ENCODE results near the gene ANKRD44.

Gene ANKRD44

DNA sequence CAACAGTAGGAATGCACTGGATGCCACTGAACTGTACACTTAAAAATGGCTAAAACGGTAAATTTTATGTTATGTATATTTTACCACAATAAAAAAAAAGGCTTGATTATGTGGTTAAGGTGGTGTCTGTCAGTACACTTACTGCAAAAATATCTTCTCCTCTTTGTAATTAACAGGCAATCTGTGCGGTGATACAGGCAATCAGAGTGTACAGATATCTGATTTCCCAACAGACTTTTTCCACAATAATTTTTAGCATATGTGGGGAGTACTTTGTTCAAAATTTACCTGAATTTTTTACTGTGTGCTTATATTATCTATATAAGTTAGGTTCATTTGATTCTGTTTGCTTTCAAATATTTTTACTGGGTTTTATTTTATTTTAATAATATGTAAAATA is 209.1 kb downstream of the ANKRD44 start:
- no peak for DNase-seq

DNA sequence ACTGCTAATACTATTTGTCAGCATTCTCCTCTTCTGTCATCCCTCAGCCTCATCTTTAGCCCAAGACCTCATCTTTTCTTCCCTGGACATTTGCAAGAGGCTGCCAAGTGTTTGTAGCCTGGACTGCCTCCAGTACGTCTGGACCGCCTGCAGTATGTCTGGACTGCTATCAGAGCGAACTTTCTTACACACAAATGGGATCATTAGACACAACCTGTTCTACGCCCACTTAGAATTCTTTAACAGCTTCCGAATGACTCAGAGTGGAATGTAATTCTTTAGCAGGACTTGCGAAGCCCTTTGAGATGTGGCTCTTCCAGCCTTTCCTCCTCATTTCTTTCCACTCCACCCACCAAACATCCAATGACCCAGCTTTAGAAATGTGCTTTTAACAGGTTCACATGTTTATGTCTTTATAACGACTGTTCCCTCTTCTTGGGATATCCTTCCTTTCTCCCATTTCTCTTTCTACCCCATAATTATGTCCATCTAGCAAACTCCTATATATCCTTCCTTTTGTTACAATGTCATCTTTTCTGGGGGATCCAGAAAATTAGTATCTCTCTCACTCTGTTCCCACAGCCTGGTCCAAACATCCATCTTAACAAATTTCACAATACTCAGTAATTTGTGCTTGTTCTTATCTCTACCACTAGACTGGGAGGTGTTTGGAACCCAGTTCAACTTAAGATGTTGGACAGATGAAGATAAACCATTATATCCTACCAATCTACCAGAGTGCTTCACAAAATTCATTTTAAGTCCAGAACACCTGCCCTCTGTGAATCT is 212.8 kb downstream of the ANKRD44 start:
- DNase-seq: no peak

DNA sequence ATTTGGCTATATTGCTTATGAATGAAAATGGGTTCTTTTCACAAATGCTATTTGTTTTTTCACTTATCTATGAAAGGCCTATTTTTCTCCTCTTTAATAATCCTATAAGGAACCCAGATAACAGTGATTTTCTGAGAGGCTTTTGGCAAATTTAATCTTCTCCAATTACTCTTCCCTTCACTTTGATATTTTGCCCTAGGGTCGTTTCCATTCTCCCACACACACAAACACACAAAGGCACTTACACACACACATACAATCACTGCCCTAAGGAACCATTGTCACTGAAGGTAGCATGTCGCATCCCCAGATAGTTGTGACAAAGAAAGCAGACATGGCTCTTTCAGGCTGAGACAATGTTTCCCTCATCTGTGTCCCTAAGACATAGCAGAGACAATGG is 213.9 kb downstream of the ANKRD44 start:
- DNase-seq: no peak

DNA sequence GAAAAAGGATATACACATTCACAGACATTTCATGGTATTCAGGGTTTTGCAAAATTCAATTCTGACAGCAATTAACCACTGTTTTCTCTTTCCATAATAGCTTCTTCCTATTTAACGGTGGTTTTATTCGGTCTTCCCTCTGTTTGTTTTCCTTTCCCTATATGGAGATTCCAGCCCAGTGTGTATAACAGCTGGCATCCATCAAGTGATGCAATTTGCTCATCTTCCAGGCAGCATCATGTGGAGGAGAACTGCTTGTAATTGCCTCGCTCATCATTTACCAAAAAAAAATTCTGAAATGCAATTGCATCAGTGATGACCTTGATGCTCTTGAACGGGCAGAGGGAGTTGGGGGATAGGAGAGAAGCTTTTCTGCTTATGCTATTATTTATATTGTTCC is 218.1 kb downstream of the ANKRD44 start:
- no peak for DNase-seq

DNA sequence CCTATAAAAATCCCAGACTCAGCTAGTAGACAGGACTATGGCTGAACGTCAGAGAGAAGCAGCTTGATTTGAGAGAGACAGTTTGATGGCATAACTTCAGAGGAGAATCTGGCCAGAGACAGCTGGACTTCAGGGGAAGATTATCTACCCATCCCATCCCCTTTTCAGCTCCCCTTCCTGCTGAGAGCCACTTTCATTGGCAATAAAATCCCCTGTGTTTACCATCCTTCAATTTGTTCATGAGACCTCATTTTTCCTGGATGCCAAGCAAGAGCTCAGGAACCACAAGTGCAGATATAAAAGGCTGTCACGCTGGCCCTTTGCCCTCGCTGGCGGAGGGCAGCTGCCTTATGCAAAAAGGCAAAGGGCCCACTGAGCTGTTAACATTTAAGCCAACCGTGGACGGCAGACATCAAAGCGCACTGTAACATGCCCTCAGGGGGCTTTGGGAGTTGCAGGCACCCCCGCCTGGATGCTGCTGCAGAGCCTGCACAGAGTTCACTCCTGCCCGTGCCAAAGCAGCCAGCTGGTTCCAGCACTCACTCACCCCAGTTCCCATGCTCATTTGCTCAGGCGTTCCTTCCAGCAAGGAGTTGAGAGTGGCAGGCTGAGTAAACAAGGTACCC is 219.7 kb downstream of the ANKRD44 start:
- no peak for DNase-seq

GRCh38 chr2:197089655-197090054 is 220.9 kb downstream of the ANKRD44 start:
- DNase-seq: no peak

DNA sequence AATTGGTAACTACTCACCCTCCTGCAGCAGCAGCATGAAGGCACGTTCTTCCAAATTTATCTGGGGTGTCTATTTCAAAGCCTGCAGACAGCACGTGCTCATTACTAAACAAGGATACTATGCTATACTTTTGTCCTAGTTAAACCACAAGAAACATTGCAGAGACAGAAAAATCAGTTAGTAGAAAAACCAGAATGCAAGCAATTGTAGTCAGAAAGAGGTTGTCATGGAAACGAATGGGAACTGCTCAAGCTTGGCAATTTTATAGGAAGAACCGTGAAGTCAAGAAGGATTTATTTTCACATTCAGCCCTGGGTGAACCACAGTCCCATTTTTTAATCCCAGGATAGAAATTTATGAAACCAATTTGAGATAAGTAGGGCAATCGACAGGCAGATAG is 221.9 kb downstream of the ANKRD44 start:
- DNase-seq: peak; percentile 26

DNA sequence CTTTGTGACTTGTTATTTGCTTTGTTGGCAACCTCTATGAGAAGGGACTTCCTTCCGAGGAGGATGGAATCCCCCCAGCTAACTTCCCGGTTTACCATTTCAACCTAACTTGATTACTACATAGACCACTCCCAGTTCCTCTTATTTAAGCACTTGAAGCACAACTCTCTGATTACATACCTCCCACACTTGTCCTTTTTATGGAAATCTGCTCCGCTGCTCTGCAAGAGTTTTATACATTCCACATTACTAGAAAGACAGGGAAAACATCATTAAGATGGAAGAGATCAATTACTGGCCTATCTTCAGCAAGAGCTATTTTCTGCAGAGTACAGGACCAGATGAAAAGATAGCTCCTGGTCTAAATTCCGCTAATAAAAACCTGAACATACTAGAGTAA is 224.1 kb downstream of the ANKRD44 start:
- peak; percentile 63 for DNase-seq

GRCh38 chr2:197085665-197086064 is 224.9 kb downstream of the ANKRD44 start:
- DNase-seq: no peak

DNA sequence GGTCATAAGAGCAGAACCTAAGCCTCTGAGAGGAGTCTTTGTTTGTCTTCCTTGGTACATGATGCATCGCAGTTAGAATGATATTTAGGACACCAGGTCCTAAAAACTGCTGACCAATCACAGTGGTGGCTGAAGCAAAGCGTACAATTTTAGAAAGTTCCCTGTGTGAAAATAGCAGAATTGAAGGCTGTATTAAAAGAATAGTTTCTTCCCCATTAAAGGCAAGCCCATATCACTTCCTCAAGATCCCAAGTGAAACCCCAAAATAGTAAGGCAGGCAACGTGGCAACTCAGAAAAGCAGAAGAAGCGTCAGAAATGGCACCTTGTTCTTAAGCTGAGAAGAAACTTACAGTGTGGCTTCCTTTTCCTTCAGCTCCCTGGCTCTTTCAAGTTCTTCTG is 229.3 kb downstream of the ANKRD44 start:
- peak; percentile 74 for DNase-seq

- no peak for DNase-seq
Observed at GRCh38 chr2:197080578-197081216, 229.9 kb downstream of the ANKRD44 start.

DNA sequence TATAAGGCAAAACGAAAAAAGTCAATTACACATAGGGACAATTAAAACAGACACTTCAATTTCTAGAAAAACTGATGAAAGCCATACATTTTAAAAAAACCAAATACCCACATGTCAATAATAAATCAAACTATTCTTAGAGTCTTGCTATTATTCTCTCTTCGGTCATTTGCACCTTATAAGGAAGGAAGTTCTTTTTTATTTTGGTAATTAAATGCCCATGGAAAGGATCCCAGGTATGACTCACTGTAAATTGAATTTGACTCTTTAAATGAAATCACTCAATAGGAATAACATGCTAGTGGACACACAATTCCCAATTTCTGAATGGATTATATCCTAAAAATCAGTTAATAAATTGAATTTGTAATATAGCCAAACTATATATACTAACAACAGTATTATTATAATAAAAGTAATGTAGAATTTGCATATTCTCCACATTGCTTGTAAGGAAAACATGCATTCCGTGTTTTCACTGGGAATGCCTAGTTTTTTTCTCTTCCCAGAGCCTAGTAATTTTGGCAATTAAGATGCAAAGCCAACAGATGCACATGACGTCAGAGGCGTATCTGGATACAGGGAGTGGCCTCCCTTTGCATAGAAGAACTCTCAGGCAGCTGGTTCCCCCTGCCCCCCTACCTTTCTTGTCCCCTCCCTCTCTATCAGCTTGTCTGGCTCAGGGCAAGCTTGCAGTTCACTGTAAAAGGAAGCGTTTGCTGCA is 230.6 kb downstream of the ANKRD44 start:
- no peak for DNase-seq

DNA sequence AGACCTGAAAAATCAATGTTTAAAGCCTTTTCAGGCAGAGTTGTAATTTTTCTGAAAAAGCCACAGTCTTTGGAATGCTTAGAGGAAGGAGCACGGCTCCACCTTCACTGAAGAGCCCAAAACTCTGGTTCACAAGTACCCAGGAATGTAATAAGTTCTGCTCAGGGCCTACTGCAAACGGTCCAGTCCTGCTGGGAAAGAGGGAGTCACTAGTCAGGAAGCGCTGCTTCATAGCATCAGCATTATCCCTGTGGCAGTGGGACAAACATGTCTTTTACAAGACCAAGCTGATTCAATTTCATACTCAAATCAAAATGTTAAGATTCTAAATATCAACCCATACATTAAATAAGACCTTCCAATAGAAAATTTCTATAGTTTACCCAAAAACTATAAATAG is 231.2 kb downstream of the ANKRD44 start:
- no peak for DNase-seq

DNA sequence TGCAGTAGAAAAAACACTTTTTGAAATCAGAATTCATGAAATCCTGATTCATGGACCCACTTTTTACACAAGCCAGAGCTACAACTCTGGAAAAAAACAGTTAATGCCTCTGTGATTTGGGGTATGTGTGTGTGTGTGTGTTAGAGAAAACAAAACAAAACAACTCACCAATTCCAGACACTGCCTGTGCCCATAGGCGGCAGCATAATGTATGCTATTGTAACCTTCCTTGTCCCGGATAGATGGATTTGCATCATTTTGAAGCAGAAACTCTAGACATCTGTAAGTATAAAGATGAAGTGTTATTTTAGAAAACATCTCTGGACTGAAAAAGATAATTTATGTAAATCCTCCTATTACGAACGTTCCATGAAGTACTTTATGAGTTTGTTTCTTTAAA is 232.0 kb downstream of the ANKRD44 start:
- DNase-seq: no peak

DNA sequence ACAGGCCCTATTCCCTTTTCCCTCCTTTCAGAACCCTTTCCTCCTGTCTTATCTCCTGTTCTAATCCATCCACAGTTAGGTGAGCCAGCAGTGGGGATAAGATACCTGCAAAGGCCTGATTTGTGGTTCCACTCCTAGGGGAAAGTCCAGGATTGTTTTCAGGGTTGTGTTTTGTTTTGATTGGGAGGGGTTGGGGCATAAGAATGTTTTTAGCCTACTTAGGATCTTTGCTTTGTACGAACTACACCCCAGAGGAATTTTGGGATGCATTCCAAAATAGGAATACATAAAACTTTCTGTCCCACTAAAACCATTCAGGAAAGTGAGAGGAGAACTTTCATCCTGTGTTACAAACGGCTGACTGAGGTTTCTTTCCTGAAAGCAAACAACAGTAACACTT is 233.2 kb downstream of the ANKRD44 start:
- DNase-seq: no peak

GRCh38 chr2:197076652-197077051 is 233.9 kb downstream of the ANKRD44 start:
- DNase-seq: no peak

DNA sequence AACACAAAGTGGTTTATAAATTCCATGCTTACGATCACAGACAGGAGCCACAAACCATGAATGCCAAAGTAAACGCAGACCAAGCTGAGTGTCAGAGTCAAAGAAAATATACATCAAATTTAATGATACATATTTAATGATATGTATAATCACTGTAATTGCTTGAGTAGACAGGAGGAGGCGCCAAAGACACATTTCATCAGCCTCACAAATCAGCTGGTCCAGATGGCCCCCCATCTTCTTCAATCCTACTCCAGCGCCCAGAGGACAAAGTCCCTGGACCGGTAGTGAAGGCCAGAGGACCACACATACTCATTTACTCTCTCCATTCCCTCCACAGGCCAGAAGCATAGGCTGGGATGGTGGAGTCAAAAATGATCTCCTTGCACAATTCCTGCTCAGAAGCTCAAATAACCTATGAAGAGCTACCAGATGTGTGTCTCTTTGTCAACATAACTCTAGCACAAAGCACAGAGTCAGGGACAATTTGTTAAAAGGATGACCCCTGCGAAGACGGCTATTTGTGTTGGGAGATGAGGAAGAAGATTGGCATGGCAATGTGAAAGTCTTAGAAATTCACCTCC is 234.7 kb downstream of the ANKRD44 start:
- DNase-seq: no peak

DNA sequence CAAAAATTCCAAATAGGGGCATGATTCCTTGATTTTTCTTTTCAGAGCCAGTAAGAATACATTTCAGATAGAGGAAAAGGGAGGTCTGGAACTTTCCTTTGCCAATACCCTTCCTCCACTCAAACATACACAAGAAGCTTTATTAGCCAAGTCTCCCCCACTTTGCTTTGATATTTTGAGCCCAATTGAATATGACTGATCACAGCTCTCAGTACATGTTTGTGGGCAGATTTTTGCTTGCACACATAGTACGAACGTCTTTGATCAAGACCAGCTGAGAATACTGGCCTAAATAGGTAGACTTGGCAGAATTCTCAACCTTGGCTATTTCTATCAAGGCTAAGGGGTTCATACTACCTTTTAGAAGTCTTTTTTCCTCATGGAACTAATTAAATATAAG is 235.3 kb downstream of the ANKRD44 start:
- no peak for DNase-seq

DNA sequence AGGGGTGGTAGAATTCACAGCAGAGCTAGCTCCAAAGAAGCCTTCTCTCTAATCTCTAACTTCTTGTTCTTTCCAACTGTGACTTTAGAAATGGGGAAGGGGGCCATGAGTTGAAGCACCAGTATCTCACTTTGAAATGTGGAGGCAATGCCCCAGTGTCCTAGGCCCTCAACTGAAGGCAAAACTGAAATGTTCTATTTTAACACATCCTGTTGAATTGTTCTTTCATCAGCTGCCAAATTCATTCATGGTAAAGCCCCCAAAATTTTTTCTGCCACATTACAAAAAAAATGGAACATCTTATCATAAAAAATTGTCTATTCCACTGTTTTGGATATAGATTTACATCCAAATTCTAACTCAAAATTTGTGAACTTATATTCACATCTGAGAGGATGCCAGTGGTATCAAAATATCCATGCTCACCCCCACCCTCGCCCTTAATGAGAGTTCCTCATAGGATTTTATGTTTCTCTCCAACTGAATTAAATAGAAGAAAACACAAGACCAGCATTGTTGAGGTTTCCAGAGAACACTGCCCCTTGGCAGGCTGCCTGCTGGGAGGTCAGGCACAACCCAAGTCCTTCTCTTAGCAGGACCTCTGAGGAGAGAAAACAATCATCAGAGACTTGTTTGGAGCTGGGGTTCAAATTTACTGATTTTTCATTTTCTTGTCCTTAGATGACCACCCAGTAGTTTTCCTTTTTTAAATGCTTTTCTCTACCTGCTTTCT is 236.7 kb downstream of the ANKRD44 start:
- DNase-seq: no peak

- DNase-seq: no peak
Observed at GRCh38 chr2:197073270-197073669, 237.3 kb downstream of the ANKRD44 start.

- no peak for DNase-seq
Observed at GRCh38 chr2:197072533-197072932, 238.0 kb downstream of the ANKRD44 start.

DNA sequence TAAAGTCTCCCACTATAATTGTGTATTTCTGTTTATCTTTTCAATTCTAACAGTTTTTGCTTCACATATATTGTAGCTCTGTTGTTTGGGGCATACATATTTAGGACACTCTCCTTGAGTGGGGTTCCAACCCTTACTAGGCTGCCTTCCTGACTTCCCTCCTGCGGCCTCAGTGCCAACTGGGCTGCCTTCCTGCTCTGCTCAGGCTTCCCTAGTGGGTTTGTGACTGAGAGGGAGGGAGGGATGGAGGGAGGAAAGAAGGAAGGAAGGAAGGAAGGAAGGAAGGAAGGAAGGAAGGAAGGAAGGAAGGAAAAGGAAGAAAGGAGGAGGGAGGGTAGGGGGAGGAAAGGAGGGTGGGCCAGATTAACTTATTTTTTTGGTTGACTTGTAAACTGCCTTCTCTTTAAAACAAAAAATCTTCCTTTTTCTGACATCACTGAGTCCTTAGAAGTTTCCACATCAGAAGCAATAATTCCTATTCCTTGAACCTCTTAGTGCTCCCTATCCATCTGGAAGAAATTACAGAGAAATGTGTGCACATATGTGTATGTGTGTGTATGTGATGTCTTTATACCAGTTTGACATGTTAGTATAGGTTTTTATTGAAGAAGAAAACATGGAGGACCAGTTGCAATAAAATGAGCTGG is 238.7 kb downstream of the ANKRD44 start:
- DNase-seq: no peak

Measured in MV-4-11 (cell line).